WTC11 (cell line): ENCODE data around the gene ZNF33A. TPM values are rescaled to one million over a fixed set of nuclear protein-coding genes. Genes with fewer than 3 reads are reported as not detected.

Source experiments
- ATAC-seq: fragments of 200-7000 bp; cut with Tn5 transposase; 2 replicates; pipeline ENCODE4 v1.10.0; 2021; ENCODE audit warnings: mild to moderate bottlenecking, moderate library complexity
- CTCF ChIA-PET: fragments of 300-600 bp; sonication (Branson Sonifier 250); formaldehyde crosslinking; loops from one replicate; lab custom pipeline; 2021; ENCODE audit warnings: antibody characterized with exemption; lab: Charles Lee
- POLR2A ChIA-PET: fragments of 350-600 bp; sonication (Branson Sonifier 250); formaldehyde crosslinking; loops from one replicate; lab custom pipeline; 2021; ENCODE audit warnings: antibody characterized with exemption; lab: Charles Lee
- DNase-seq: peaks from one replicate; pipeline ENCODE4 v3.0.0; 2021; ENCODE audit warnings: low spot score
- H3K27ac Mint-ChIP-seq: 2 replicates; pipeline ENCODE4 v1.8.0; 2021; ENCODE audit warnings: mixed read lengths
- H3K27me3 Mint-ChIP-seq: 2 replicates; pipeline ENCODE4 v1.8.0; 2021; ENCODE audit warnings: low read depth, mild to moderate bottlenecking, moderate library complexity, mixed read lengths
- H3K36me3 Mint-ChIP-seq: 2 replicates; pipeline ENCODE4 v1.8.0; 2021; ENCODE audit warnings: mixed read lengths
- H3K4me1 Mint-ChIP-seq: 2 replicates; pipeline ENCODE4 v1.8.0; 2022; ENCODE audit warnings: mixed read lengths
- H3K4me3 Mint-ChIP-seq: 2 replicates; pipeline ENCODE4 v1.8.0; 2021; ENCODE audit warnings: mild to moderate bottlenecking, moderate library complexity, mixed read lengths
- H3K9me3 Mint-ChIP-seq: 2 replicates; pipeline ENCODE4 v1.8.0; 2021; ENCODE audit warnings: mixed read lengths
- ATF1 ChIP-seq: sonication (generic); formaldehyde crosslinking; IDR thresholded peaks from 2 replicates; pipeline ENCODE4 v1.8.1; 2023; ENCODE audit warnings: mild to moderate bottlenecking, moderate library complexity, missing genetic modification reagents
- EMX1 ChIP-seq: fragments of 250-450 bp; sonication (Bioruptor Pico); IDR thresholded peaks from 2 replicates; pipeline ENCODE4 v1.8.0; 2021; ENCODE audit warnings: mild to moderate bottlenecking
- ETV6 ChIP-seq: sonication (generic); formaldehyde crosslinking; IDR thresholded peaks from 2 replicates; pipeline ENCODE4 v1.8.1; 2022; ENCODE audit warnings: mild to moderate bottlenecking, missing genetic modification reagents
- FOXP1 ChIP-seq: sonication (generic); formaldehyde crosslinking; IDR thresholded peaks from 2 replicates; pipeline ENCODE4 v1.8.0; 2022; ENCODE audit warnings: missing genetic modification reagents, mild to moderate bottlenecking, moderate library complexity, borderline replicate concordance
- GRHL2 ChIP-seq: fragments of 250-450 bp; sonication (Bioruptor Pico); IDR thresholded peaks from 2 replicates; pipeline ENCODE4 v1.8.0; 2022; ENCODE audit warnings: mild to moderate bottlenecking, moderate library complexity; ENCODE audit not compliant: insufficient replicate concordance, severe bottlenecking
- HMGA2 ChIP-seq: fragments of 250-450 bp; sonication (Bioruptor Pico); IDR thresholded peaks from 2 replicates; pipeline ENCODE4 v1.4.0; 2021; ENCODE audit warnings: mild to moderate bottlenecking, moderate library complexity
- PRRX2 ChIP-seq: fragments of 250-450 bp; sonication (Bioruptor Pico); IDR thresholded peaks from 2 replicates; pipeline ENCODE4 v1.8.0; 2021; ENCODE audit warnings: mild to moderate bottlenecking
- RORB ChIP-seq: fragments of 250-450 bp; sonication (Bioruptor Pico); IDR thresholded peaks from 2 replicates; pipeline ENCODE4 v1.9.0; 2021; ENCODE audit warnings: mild to moderate bottlenecking
- SMAD3 ChIP-seq: sonication (generic); formaldehyde crosslinking; IDR thresholded peaks from 2 replicates; pipeline ENCODE4 v1.8.0; 2022; ENCODE audit warnings: missing genetic modification reagents, mild to moderate bottlenecking, borderline replicate concordance
- TEAD1 ChIP-seq: sonication (generic); formaldehyde crosslinking; IDR thresholded peaks from 2 replicates; pipeline ENCODE4 v1.8.0; 2022; ENCODE audit warnings: mild to moderate bottlenecking, missing genetic modification reagents
- ZNF121 ChIP-seq: sonication (generic); formaldehyde crosslinking; IDR thresholded peaks from 2 replicates; pipeline ENCODE4 v1.8.0; 2023; ENCODE audit warnings: missing genetic modification reagents
- ZNF423 ChIP-seq: fragments of 250-450 bp; sonication (Bioruptor Pico); IDR thresholded peaks from 2 replicates; pipeline ENCODE4 v2.1.2; 2022; ENCODE audit warnings: mild to moderate bottlenecking, moderate library complexity
- total RNA-seq: library from RNA; stranded (reverse); gene quantifications from 3 replicates; pipeline ENCODE4 v1.2.3, GENCODE V29; 2021
- TF ChIP-seq, protein P1 (sequence below): sonication (generic); formaldehyde crosslinking; IDR thresholded peaks from 2 replicates; pipeline ENCODE4 v1.8.0; 2022; ENCODE audit warnings: mild to moderate bottlenecking, missing genetic modification reagents
- TF ChIP-seq, protein P2 (sequence below): sonication (generic); formaldehyde crosslinking; IDR thresholded peaks from 2 replicates; pipeline ENCODE4 v1.8.0; 2023; ENCODE audit warnings: missing genetic modification reagents, mild to moderate bottlenecking, borderline replicate concordance
- TF ChIP-seq, protein P3 (sequence below): sonication (generic); formaldehyde crosslinking; IDR thresholded peaks from 2 replicates; pipeline ENCODE4 v1.8.1; 2022; ENCODE audit warnings: mild to moderate bottlenecking, missing genetic modification reagents, moderate library complexity, borderline replicate concordance
- TF ChIP-seq, protein P4 (sequence below): sonication (generic); formaldehyde crosslinking; IDR thresholded peaks from 2 replicates; pipeline ENCODE4 v1.8.1; 2023; ENCODE audit warnings: mild to moderate bottlenecking, missing genetic modification reagents, moderate library complexity
- TF ChIP-seq, protein P5 (sequence below): fragments of 250-450 bp; sonication (Bioruptor Pico); IDR thresholded peaks from 2 replicates; pipeline ENCODE4 v1.9.0; 2021; ENCODE audit warnings: mild to moderate bottlenecking, borderline replicate concordance
- TF ChIP-seq, protein P6 (sequence below): sonication (generic); formaldehyde crosslinking; IDR thresholded peaks from 2 replicates; pipeline ENCODE4 v1.8.0; 2022; ENCODE audit warnings: mild to moderate bottlenecking, missing genetic modification reagents
- TF ChIP-seq, protein P7 (sequence below): sonication (generic); formaldehyde crosslinking; IDR thresholded peaks from 2 replicates; pipeline ENCODE4 v1.8.0; 2023; ENCODE audit warnings: missing genetic modification reagents

Gene ZNF33A
- total RNA-seq, 1 experiment from 2014 or later, result 32.2 TPM

DNA sequence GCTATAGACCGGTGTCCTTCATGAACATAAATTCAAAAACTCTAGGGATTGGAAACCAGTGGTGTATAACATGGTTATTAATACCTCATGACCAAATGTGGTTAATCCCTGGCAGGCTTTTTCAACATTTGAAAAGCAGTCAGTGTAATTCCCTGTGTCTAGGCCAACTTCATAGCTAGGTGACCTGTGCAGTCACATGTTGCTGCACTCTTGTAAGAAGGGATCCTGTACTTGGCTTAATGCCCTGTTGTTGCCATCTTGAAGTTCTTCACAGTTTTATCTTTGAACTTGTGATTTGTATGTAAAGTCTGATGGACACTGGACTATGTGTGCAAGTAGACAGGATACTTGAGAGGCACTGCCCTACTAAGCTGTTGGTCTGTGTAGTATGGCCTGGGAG is 39.7 kb downstream of the ZNF33A start:
- TF ChIP-seq, protein P1, sequence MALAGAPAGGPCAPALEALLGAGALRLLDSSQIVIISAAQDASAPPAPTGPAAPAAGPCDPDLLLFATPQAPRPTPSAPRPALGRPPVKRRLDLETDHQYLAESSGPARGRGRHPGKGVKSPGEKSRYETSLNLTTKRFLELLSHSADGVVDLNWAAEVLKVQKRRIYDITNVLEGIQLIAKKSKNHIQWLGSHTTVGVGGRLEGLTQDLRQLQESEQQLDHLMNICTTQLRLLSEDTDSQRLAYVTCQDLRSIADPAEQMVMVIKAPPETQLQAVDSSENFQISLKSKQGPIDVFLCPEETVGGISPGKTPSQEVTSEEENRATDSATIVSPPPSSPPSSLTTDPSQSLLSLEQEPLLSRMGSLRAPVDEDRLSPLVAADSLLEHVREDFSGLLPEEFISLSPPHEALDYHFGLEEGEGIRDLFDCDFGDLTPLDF, result no peak
- TF ChIP-seq FOXP1 (CRISPR knock-in tag) (no peak), ZNF121 (CRISPR knock-in tag) (no peak)
- TF ChIP-seq, all 79 proteins: peak for 0
- no peak for DNase-seq
- Mint-ChIP-seq H3K27ac (no peak overlapping the region), H3K4me1 (no peaks in the 10 kb centered on the region), H3K4me3 (no peak overlapping the region), H3K9me3 (peaks cover 72% of the 10 kb centered on the region), H3K27me3 (peaks cover 3% of the 10 kb centered on the region), H3K36me3 (peaks cover 78% of the 10 kb centered on the region)
- CTCF ChIA-PET, result no interaction called here
- no peak for ATAC-seq
- POLR2A ChIA-PET, result no interaction called here

DNA sequence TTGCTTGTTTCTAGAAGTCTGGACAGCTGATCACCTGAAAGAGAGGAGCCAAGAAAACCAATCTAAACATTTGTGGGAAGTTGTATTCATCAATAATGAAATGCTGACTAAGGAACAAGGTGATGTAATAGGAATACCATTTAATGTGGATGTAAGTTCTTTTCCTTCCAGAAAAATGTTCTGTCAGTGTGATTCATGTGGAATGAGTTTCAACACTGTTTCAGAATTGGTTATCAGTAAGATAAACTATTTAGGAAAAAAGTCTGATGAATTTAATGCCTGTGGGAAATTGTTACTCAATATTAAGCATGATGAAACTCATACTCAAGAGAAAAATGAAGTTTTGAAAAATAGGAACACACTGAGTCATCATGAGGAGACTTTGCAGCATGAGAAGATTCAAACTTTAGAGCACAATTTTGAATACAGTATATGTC is 43.9 kb downstream of the ZNF33A start:
- Mint-ChIP-seq H3K36me3 (peaks cover 89% of the 10 kb centered on the region), H3K4me1 (no peaks in the 10 kb centered on the region), H3K27me3 (peaks cover 11% of the 10 kb centered on the region), H3K4me3 (no peak overlapping the region), H3K27ac (no peak overlapping the region), H3K9me3 (peaks cover 78% of the 10 kb centered on the region)
- POLR2A ChIA-PET, result no interaction called here
- no peak for ATAC-seq
- CTCF ChIA-PET, result no interaction called here
- no peak for DNase-seq
- TF ChIP-seq ZNF423 (CRISPR knock-in tag), result no peak
- TF ChIP-seq, protein P2, sequence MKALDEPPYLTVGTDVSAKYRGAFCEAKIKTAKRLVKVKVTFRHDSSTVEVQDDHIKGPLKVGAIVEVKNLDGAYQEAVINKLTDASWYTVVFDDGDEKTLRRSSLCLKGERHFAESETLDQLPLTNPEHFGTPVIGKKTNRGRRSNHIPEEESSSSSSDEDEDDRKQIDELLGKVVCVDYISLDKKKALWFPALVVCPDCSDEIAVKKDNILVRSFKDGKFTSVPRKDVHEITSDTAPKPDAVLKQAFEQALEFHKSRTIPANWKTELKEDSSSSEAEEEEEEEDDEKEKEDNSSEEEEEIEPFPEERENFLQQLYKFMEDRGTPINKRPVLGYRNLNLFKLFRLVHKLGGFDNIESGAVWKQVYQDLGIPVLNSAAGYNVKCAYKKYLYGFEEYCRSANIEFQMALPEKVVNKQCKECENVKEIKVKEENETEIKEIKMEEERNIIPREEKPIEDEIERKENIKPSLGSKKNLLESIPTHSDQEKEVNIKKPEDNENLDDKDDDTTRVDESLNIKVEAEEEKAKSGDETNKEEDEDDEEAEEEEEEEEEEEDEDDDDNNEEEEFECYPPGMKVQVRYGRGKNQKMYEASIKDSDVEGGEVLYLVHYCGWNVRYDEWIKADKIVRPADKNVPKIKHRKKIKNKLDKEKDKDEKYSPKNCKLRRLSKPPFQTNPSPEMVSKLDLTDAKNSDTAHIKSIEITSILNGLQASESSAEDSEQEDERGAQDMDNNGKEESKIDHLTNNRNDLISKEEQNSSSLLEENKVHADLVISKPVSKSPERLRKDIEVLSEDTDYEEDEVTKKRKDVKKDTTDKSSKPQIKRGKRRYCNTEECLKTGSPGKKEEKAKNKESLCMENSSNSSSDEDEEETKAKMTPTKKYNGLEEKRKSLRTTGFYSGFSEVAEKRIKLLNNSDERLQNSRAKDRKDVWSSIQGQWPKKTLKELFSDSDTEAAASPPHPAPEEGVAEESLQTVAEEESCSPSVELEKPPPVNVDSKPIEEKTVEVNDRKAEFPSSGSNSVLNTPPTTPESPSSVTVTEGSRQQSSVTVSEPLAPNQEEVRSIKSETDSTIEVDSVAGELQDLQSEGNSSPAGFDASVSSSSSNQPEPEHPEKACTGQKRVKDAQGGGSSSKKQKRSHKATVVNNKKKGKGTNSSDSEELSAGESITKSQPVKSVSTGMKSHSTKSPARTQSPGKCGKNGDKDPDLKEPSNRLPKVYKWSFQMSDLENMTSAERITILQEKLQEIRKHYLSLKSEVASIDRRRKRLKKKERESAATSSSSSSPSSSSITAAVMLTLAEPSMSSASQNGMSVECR (CRISPR knock-in tag), result no peak
- no peak for TF ChIP-seq ATF1
- TF ChIP-seq, protein P3, sequence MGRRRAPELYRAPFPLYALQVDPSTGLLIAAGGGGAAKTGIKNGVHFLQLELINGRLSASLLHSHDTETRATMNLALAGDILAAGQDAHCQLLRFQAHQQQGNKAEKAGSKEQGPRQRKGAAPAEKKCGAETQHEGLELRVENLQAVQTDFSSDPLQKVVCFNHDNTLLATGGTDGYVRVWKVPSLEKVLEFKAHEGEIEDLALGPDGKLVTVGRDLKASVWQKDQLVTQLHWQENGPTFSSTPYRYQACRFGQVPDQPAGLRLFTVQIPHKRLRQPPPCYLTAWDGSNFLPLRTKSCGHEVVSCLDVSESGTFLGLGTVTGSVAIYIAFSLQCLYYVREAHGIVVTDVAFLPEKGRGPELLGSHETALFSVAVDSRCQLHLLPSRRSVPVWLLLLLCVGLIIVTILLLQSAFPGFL (CRISPR knock-in tag), result no peak
- TF ChIP-seq PRRX2 (CRISPR knock-in tag), result no peak
- no peak for TF ChIP-seq TEAD1 (CRISPR knock-in tag)
- no peak for TF ChIP-seq HMGA2 (CRISPR knock-in tag)
- TF ChIP-seq, protein P4, sequence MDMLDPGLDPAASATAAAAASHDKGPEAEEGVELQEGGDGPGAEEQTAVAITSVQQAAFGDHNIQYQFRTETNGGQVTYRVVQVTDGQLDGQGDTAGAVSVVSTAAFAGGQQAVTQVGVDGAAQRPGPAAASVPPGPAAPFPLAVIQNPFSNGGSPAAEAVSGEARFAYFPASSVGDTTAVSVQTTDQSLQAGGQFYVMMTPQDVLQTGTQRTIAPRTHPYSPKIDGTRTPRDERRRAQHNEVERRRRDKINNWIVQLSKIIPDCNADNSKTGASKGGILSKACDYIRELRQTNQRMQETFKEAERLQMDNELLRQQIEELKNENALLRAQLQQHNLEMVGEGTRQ (CRISPR knock-in tag), result no peak
- TF ChIP-seq GRHL2 (CRISPR knock-in tag), result no peak
- TF ChIP-seq, protein P5, sequence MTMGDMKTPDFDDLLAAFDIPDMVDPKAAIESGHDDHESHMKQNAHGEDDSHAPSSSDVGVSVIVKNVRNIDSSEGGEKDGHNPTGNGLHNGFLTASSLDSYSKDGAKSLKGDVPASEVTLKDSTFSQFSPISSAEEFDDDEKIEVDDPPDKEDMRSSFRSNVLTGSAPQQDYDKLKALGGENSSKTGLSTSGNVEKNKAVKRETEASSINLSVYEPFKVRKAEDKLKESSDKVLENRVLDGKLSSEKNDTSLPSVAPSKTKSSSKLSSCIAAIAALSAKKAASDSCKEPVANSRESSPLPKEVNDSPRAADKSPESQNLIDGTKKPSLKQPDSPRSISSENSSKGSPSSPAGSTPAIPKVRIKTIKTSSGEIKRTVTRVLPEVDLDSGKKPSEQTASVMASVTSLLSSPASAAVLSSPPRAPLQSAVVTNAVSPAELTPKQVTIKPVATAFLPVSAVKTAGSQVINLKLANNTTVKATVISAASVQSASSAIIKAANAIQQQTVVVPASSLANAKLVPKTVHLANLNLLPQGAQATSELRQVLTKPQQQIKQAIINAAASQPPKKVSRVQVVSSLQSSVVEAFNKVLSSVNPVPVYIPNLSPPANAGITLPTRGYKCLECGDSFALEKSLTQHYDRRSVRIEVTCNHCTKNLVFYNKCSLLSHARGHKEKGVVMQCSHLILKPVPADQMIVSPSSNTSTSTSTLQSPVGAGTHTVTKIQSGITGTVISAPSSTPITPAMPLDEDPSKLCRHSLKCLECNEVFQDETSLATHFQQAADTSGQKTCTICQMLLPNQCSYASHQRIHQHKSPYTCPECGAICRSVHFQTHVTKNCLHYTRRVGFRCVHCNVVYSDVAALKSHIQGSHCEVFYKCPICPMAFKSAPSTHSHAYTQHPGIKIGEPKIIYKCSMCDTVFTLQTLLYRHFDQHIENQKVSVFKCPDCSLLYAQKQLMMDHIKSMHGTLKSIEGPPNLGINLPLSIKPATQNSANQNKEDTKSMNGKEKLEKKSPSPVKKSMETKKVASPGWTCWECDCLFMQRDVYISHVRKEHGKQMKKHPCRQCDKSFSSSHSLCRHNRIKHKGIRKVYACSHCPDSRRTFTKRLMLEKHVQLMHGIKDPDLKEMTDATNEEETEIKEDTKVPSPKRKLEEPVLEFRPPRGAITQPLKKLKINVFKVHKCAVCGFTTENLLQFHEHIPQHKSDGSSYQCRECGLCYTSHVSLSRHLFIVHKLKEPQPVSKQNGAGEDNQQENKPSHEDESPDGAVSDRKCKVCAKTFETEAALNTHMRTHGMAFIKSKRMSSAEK (CRISPR knock-in tag), result no peak
- no peak for TF ChIP-seq EMX1 (CRISPR knock-in tag)
- TF ChIP-seq SMAD3 (CRISPR knock-in tag), result no peak
- no peak for TF ChIP-seq RORB (CRISPR knock-in tag)
- no peak for TF ChIP-seq ETV6 (CRISPR knock-in tag)
- TF ChIP-seq, protein P6, sequence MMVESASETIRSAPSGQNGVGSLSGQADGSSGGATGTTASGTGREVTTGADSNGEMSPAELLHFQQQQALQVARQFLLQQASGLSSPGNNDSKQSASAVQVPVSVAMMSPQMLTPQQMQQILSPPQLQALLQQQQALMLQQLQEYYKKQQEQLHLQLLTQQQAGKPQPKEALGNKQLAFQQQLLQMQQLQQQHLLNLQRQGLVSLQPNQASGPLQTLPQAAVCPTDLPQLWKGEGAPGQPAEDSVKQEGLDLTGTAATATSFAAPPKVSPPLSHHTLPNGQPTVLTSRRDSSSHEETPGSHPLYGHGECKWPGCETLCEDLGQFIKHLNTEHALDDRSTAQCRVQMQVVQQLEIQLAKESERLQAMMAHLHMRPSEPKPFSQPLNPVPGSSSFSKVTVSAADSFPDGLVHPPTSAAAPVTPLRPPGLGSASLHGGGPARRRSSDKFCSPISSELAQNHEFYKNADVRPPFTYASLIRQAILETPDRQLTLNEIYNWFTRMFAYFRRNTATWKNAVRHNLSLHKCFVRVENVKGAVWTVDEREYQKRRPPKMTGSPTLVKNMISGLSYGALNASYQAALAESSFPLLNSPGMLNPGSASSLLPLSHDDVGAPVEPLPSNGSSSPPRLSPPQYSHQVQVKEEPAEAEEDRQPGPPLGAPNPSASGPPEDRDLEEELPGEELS (CRISPR knock-in tag), result no peak
- TF ChIP-seq, protein P7, sequence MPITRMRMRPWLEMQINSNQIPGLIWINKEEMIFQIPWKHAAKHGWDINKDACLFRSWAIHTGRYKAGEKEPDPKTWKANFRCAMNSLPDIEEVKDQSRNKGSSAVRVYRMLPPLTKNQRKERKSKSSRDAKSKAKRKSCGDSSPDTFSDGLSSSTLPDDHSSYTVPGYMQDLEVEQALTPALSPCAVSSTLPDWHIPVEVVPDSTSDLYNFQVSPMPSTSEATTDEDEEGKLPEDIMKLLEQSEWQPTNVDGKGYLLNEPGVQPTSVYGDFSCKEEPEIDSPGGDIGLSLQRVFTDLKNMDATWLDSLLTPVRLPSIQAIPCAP (CRISPR knock-in tag), result no peak
